ENCODE measurements around the gene PSMB7.

- TF ChIP-seq CTCF (IDR thresholded peaks at IDR 0.05) (no peak), ZFX (IDR thresholded peaks at IDR 0.05; ENCODE audit: borderline replicate concordance) (no peak)
Observed at GRCh38 chr9:124348831-124349230, 66.4 kb downstream of the PSMB7 start.
